ENCODE data around the gene ATP10A.

ATP10A gene

DNA sequence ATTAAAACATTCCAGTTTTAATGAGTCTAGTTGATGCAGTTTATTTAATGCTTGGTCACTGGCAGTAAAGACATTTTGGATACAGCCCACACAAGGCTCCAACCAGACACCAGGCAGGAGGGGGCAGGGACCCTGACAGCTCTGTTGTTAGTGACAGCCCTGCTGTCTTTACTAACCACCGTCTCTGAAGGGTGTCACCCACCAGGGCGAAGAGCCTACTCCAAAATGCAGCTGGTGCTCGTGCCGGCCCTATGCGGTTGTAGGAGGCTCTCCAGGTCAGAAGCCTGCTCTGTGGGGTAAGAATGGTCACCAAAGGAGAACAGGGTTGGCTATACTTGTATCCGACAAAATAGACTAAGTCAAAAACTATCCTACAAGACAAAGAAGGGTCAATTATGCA, 132.2 kb downstream of the ATP10A start:
- Histone ChIP-seq H3K4me3 (ENCODE audit: control insufficient read depth in 1 of 7, extremely low read depth in 1 of 7, insufficient read depth in 4 of 7, low read depth in 2 of 7, low read length in 6 of 7) (no peak overlapping the region), H3K36me3 (ENCODE audit: control insufficient read depth in 4 of 4, insufficient read depth in 4 of 4, low read length in 3 of 4) (peaks cover 0 to 11% (median 0%) of the 10 kb centered on the region in 4 experiments), H3K27ac (ENCODE audit: insufficient read depth in 1 of 2, low read depth in 1 of 2, low read length in 2 of 2, poor library complexity in 1 of 2, severe bottlenecking in 2 of 2) (no peak overlapping the region), H3K4me1 (ENCODE audit: control extremely low read depth in 1 of 4, control insufficient read depth in 4 of 4, insufficient read depth in 4 of 4, low read length in 3 of 4) (no peaks in the 10 kb centered on the region), H3K9me3 (ENCODE audit: control extremely low read depth in 1 of 5, control insufficient read depth in 4 of 5, insufficient read depth in 2 of 5, low read depth in 1 of 5, low read length in 4 of 5) (no peaks in the 10 kb centered on the region), H3K27me3 (replicated peaks in 2 of 5; ENCODE audit: control insufficient read depth in 4 of 5, insufficient read depth in 5 of 5, low read length in 4 of 5) (no peaks in the 10 kb centered on the region)
- 100% methylated on average over 5 of the region's 6 CpGs for WGBS (ENCODE audit: insufficient coverage)
- ChIA-PET POLR2A (no interaction called here), CTCF (no interaction called here)
- DNase-seq = no peak

DNA sequence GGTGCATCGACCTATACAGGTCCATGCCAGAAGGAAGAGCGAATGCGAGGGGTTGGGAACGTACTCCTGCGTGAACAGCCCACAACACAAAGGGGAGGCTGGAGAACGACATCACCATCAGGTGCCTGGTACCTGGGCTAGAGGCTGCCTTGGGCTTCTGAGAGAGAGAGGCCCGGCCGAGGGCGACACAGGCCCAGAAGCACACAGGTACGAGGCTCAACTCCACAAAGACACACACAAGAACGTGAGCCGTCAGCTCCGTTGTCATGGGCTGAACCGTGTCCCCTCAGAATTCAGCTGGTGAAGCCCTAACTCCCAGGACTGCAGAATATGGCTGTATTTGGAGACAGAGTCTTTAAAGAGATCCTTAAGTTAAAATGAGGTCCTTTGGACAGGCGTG, 134.3 kb downstream of the ATP10A start:
- Histone ChIP-seq H3K4me1 (ENCODE audit: control extremely low read depth in 1 of 4, control insufficient read depth in 4 of 4, insufficient read depth in 4 of 4, low read length in 3 of 4) (no peaks in the 10 kb centered on the region), H3K27ac (ENCODE audit: insufficient read depth in 1 of 2, low read depth in 1 of 2, low read length in 2 of 2, poor library complexity in 1 of 2, severe bottlenecking in 2 of 2) (no peak overlapping the region), H3K4me3 (ENCODE audit: control insufficient read depth in 1 of 7, extremely low read depth in 1 of 7, insufficient read depth in 4 of 7, low read depth in 2 of 7, low read length in 6 of 7) (no peak overlapping the region), H3K36me3 (ENCODE audit: control insufficient read depth in 4 of 4, insufficient read depth in 4 of 4, low read length in 3 of 4) (peaks cover 0 to 11% (median 5%) of the 10 kb centered on the region in 4 experiments), H3K27me3 (replicated peaks in 2 of 5; ENCODE audit: control insufficient read depth in 4 of 5, insufficient read depth in 5 of 5, low read length in 4 of 5) (no peaks in the 10 kb centered on the region), H3K9me3 (ENCODE audit: control extremely low read depth in 1 of 5, control insufficient read depth in 4 of 5, insufficient read depth in 2 of 5, low read depth in 1 of 5, low read length in 4 of 5) (no peaks in the 10 kb centered on the region)
- no peak for DNase-seq
- POLR2A ChIA-PET = no interaction called here
- CTCF ChIA-PET = no interaction called here
- WGBS (ENCODE audit: insufficient coverage) = 86% methylated on average over 12 of the region's 15 CpGs

- WGBS (ENCODE audit: insufficient coverage) = 94% methylated on average over 18 of the region's 18 CpGs
- POLR2A ChIA-PET = no interaction called here
- Histone ChIP-seq H3K27ac (ENCODE audit: insufficient read depth in 1 of 2, low read depth in 1 of 2, low read length in 2 of 2, poor library complexity in 1 of 2, severe bottlenecking in 2 of 2) (no peak overlapping the region), H3K9me3 (ENCODE audit: control extremely low read depth in 1 of 5, control insufficient read depth in 4 of 5, insufficient read depth in 2 of 5, low read depth in 1 of 5, low read length in 4 of 5) (no peaks in the 10 kb centered on the region), H3K4me3 (ENCODE audit: control insufficient read depth in 1 of 7, extremely low read depth in 1 of 7, insufficient read depth in 4 of 7, low read depth in 2 of 7, low read length in 6 of 7) (no peak overlapping the region), H3K27me3 (replicated peaks in 2 of 5; ENCODE audit: control insufficient read depth in 4 of 5, insufficient read depth in 5 of 5, low read length in 4 of 5) (no peaks in the 10 kb centered on the region), H3K4me1 (ENCODE audit: control extremely low read depth in 1 of 4, control insufficient read depth in 4 of 4, insufficient read depth in 4 of 4, low read length in 3 of 4) (no peaks in the 10 kb centered on the region), H3K36me3 (ENCODE audit: control insufficient read depth in 4 of 4, insufficient read depth in 4 of 4, low read length in 3 of 4) (peaks cover 0 to 7% (median 5%) of the 10 kb centered on the region in 4 experiments)
- CTCF ChIA-PET = no interaction called here
- no peak for DNase-seq
These were observed 135.1 kb downstream of the ATP10A start for GRCh38 chr15:25727867-25728600.

DNA sequence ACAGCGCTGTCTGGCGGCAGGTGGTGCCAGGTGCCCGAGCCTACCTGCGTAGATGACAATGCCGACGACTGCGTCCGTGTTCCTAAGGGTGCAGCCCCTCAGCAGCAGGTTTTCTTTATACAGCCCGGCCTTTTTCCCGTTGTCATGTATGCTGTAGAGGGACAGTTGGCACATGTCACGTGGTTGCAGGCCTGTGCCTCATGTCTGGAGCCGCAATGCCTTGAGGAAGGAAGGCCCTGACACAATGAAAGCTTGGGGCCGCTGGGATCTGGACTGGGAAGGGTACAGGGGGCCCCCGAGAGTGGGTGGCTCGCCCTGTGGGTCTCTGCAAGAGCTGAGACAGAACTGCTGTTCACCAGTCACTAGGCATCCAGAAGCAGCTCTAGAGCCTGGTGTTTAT, 136.0 kb downstream of the ATP10A start:
- no peaks in the 10 kb centered on the region for H3K9me3 ChIP-seq (ENCODE audit: control extremely low read depth in 1 of 5, control insufficient read depth in 4 of 5, insufficient read depth in 2 of 5, low read depth in 1 of 5, low read length in 4 of 5)
- no peak overlapping the region for H3K27ac ChIP-seq (ENCODE audit: insufficient read depth in 1 of 2, low read depth in 1 of 2, low read length in 2 of 2, poor library complexity in 1 of 2, severe bottlenecking in 2 of 2)
- POLR2A ChIA-PET = no interaction called here
- CTCF ChIA-PET = interaction anchor here (0.6 kb wide), 1 partner anchor 325 kb away, joined by 4 read pairs; no protein-coding TSS in a partner anchor
- H3K4me1 ChIP-seq (ENCODE audit: control extremely low read depth in 1 of 4, control insufficient read depth in 4 of 4, insufficient read depth in 4 of 4, low read length in 3 of 4) = no peaks in the 10 kb centered on the region
- H3K27me3 ChIP-seq (replicated peaks in 2 of 5; ENCODE audit: control insufficient read depth in 4 of 5, insufficient read depth in 5 of 5, low read length in 4 of 5) = no peaks in the 10 kb centered on the region
- no peak for DNase-seq
- WGBS (ENCODE audit: insufficient coverage) = 96% methylated on average over 15 of the region's 15 CpGs
- no peak overlapping the region for H3K4me3 ChIP-seq (ENCODE audit: control insufficient read depth in 1 of 7, extremely low read depth in 1 of 7, insufficient read depth in 4 of 7, low read depth in 2 of 7, low read length in 6 of 7)
- peaks cover 0 to 12% (median 7%) of the 10 kb centered on the region in 4 experiments for H3K36me3 ChIP-seq (ENCODE audit: control insufficient read depth in 4 of 4, insufficient read depth in 4 of 4, low read length in 3 of 4)

- POLR2A ChIA-PET = no interaction called here
- DNase-seq = no peak
- Histone ChIP-seq H3K27me3 (replicated peaks in 2 of 5; ENCODE audit: control insufficient read depth in 4 of 5, insufficient read depth in 5 of 5, low read length in 4 of 5) (no peaks in the 10 kb centered on the region), H3K36me3 (ENCODE audit: control insufficient read depth in 4 of 4, insufficient read depth in 4 of 4, low read length in 3 of 4) (peaks cover 0 to 18% (median 9%) of the 10 kb centered on the region in 4 experiments), H3K9me3 (ENCODE audit: control extremely low read depth in 1 of 5, control insufficient read depth in 4 of 5, insufficient read depth in 2 of 5, low read depth in 1 of 5, low read length in 4 of 5) (no peaks in the 10 kb centered on the region), H3K27ac (ENCODE audit: insufficient read depth in 1 of 2, low read depth in 1 of 2, low read length in 2 of 2, poor library complexity in 1 of 2, severe bottlenecking in 2 of 2) (no peak overlapping the region), H3K4me1 (ENCODE audit: control extremely low read depth in 1 of 4, control insufficient read depth in 4 of 4, insufficient read depth in 4 of 4, low read length in 3 of 4) (no peaks in the 10 kb centered on the region), H3K4me3 (ENCODE audit: control insufficient read depth in 1 of 7, extremely low read depth in 1 of 7, insufficient read depth in 4 of 7, low read depth in 2 of 7, low read length in 6 of 7) (no peak overlapping the region)
- CTCF ChIA-PET = interaction anchor here (0.6 kb wide), 1 partner anchor 26 kb away, joined by 3 read pairs; no protein-coding TSS in a partner anchor
- WGBS (ENCODE audit: insufficient coverage) = 99% methylated on average over 12 of the region's 14 CpGs
These were observed 137.4 kb downstream of the ATP10A start for GRCh38 chr15:25725758-25726157.

- DNase-seq = no peak
- 100% methylated on average over 4 of the region's 7 CpGs for WGBS (ENCODE audit: insufficient coverage)
- Histone ChIP-seq H3K27me3 (replicated peaks in 2 of 5; ENCODE audit: control insufficient read depth in 4 of 5, insufficient read depth in 5 of 5, low read length in 4 of 5) (no peaks in the 10 kb centered on the region), H3K4me3 (ENCODE audit: control insufficient read depth in 1 of 7, extremely low read depth in 1 of 7, insufficient read depth in 4 of 7, low read depth in 2 of 7, low read length in 6 of 7) (no peak overlapping the region), H3K36me3 (ENCODE audit: control insufficient read depth in 4 of 4, insufficient read depth in 4 of 4, low read length in 3 of 4) (peaks cover 0 to 24% (median 9%) of the 10 kb centered on the region in 4 experiments), H3K4me1 (ENCODE audit: control extremely low read depth in 1 of 4, control insufficient read depth in 4 of 4, insufficient read depth in 4 of 4, low read length in 3 of 4) (no peaks in the 10 kb centered on the region), H3K27ac (ENCODE audit: insufficient read depth in 1 of 2, low read depth in 1 of 2, low read length in 2 of 2, poor library complexity in 1 of 2, severe bottlenecking in 2 of 2) (no peak overlapping the region), H3K9me3 (ENCODE audit: control extremely low read depth in 1 of 5, control insufficient read depth in 4 of 5, insufficient read depth in 2 of 5, low read depth in 1 of 5, low read length in 4 of 5) (no peaks in the 10 kb centered on the region)
- ChIA-PET CTCF (no interaction called here), POLR2A (no interaction called here)
These were observed 138.2 kb downstream of the ATP10A start for GRCh38 chr15:25724899-25725298.

GRCh38 chr15:25721605-25721955, 141.5 kb downstream of the ATP10A start:
- Histone ChIP-seq H3K9me3 (ENCODE audit: control extremely low read depth in 1 of 5, control insufficient read depth in 4 of 5, insufficient read depth in 2 of 5, low read depth in 1 of 5, low read length in 4 of 5) (no peaks in the 10 kb centered on the region), H3K4me1 (ENCODE audit: control extremely low read depth in 1 of 4, control insufficient read depth in 4 of 4, insufficient read depth in 4 of 4, low read length in 3 of 4) (no peaks in the 10 kb centered on the region), H3K4me3 (ENCODE audit: control insufficient read depth in 1 of 7, extremely low read depth in 1 of 7, insufficient read depth in 4 of 7, low read depth in 2 of 7, low read length in 6 of 7) (no peak overlapping the region), H3K27me3 (replicated peaks in 2 of 5; ENCODE audit: control insufficient read depth in 4 of 5, insufficient read depth in 5 of 5, low read length in 4 of 5) (no peaks in the 10 kb centered on the region), H3K27ac (ENCODE audit: insufficient read depth in 1 of 2, low read depth in 1 of 2, low read length in 2 of 2, poor library complexity in 1 of 2, severe bottlenecking in 2 of 2) (no peak overlapping the region), H3K36me3 (ENCODE audit: control insufficient read depth in 4 of 4, insufficient read depth in 4 of 4, low read length in 3 of 4) (peaks cover 0 to 28% (median 9%) of the 10 kb centered on the region in 4 experiments)
- DNase-seq = no peak
- CTCF ChIA-PET = interaction anchor here (1.8 to 2.3 kb wide), 2 partner anchors 9 to 11 kb away, joined by 5 to 9 read pairs; no protein-coding TSS in a partner anchor
- 100% methylated on average over 5 of the region's 8 CpGs for WGBS (ENCODE audit: insufficient coverage)
- POLR2A ChIA-PET = no interaction called here
